Dendritic cell treated with granulocyte-macrophage colony-stimulating factor and Interleukin-4, amounts not matched to agents 40 ng/mL and 50 ng/mL, for 4 days (primary cell): ENCODE results near the gene LHFPL5.

ENCODE experiments used
- H3K27ac Mint-ChIP-seq: one replicate; pipeline ENCODE4 v1.8.0; 2022; ENCODE audit warnings: mild to moderate bottlenecking, mixed read lengths
- H3K27me3 Mint-ChIP-seq: one replicate; pipeline ENCODE4 v1.8.0; 2022; ENCODE audit warnings: mild to moderate bottlenecking, mixed read lengths
- H3K36me3 Mint-ChIP-seq: one replicate; pipeline ENCODE4 v1.8.0; 2022; ENCODE audit warnings: low read depth, mixed read lengths
- H3K4me1 Mint-ChIP-seq: one replicate; pipeline ENCODE4 v1.8.0; 2022; ENCODE audit warnings: low read depth, mixed read lengths
- H3K4me3 Mint-ChIP-seq: one replicate; pipeline ENCODE4 v1.8.0; 2022; ENCODE audit warnings: mild to moderate bottlenecking, moderate library complexity, mixed read lengths
- H3K9me3 Mint-ChIP-seq: one replicate; pipeline ENCODE4 v1.8.0; 2022; ENCODE audit warnings: mixed read lengths
- intact Hi-C: fragments of 100-400 bp; cut with micrococcal nuclease; formaldehyde crosslinking; loops from one replicate; pipeline ENCODE4 v1.15.0; 2022

The LHFPL5 gene

GRCh38 chr6:35804996-35805736 is at the start of gene LHFPL5:
Gene LHFPL5 (plus strand): TSS chr6:35805352. CDS start chr6:35805671, 319 bp downstream.
- Mint-ChIP-seq H3K4me1 (no peaks in the 10 kb centered on the region), H3K27ac (no peak within 1 kb of the TSS), H3K27me3 (peaks cover 23% of the 10 kb centered on the region), H3K4me3 (peak within 1 kb of the TSS; percentile 4), H3K36me3 (no peaks in the 10 kb centered on the region), H3K9me3 (no peaks in the 10 kb centered on the region)
- intact Hi-C loops, result no loop called here

GRCh38 chr6:35757456-35758123 is 47.6 kb upstream of the LHFPL5 start:
- Mint-ChIP-seq H3K4me3 (no peak overlapping the region), H3K4me1 (peaks cover 7% of the 10 kb centered on the region), H3K27me3 (peaks cover 22% of the 10 kb centered on the region), H3K27ac (no peak overlapping the region), H3K9me3 (no peaks in the 10 kb centered on the region), H3K36me3 (no peaks in the 10 kb centered on the region)
- intact Hi-C loops, result no loop called here

GRCh38 chr6:35759426-35759825 is 45.7 kb upstream of the LHFPL5 start:
- H3K36me3 Mint-ChIP-seq, result no peaks in the 10 kb centered on the region
- no peaks in the 10 kb centered on the region for H3K9me3 Mint-ChIP-seq
- H3K27ac Mint-ChIP-seq, result no peak overlapping the region
- intact Hi-C loops, result no loop called here
- H3K4me3 Mint-ChIP-seq, result no peak overlapping the region
- H3K27me3 Mint-ChIP-seq, result peaks cover 40% of the 10 kb centered on the region
- H3K4me1 Mint-ChIP-seq, result peaks cover 15% of the 10 kb centered on the region

- H3K27ac Mint-ChIP-seq, result no peak overlapping the region
- no peaks in the 10 kb centered on the region for H3K36me3 Mint-ChIP-seq
- H3K4me1 Mint-ChIP-seq, result peaks cover 14% of the 10 kb centered on the region
- H3K4me3 Mint-ChIP-seq, result no peak overlapping the region
- peaks cover 49% of the 10 kb centered on the region for H3K27me3 Mint-ChIP-seq
- no peaks in the 10 kb centered on the region for H3K9me3 Mint-ChIP-seq
- intact Hi-C loops, result no loop called here
Measured at GRCh38 chr6:35765739-35766138, 39.4 kb upstream of the LHFPL5 start.

DNA sequence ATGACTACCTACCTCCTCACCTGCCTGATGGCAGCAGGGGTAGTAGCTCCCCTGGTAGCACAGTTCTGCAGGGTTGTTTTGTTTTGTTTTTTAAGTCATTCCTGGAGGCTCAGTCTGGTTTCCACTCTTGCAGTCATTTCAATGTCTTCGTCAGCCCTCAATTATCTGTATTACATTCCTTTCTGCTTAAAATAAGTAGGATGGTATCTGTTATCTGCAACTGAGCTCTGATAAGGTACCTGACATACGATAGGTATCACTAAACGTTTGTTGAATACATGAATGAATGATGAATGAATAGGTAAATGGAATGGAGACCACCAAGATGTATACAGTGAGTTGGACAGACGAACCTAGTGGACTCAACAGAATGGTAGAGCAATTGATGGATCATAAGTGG is 35.9 kb upstream of the LHFPL5 start:
- H3K4me1 Mint-ChIP-seq, result peaks cover 19% of the 10 kb centered on the region
- H3K27ac Mint-ChIP-seq, result no peak overlapping the region
- peaks cover 21% of the 10 kb centered on the region for H3K27me3 Mint-ChIP-seq
- H3K9me3 Mint-ChIP-seq, result no peaks in the 10 kb centered on the region
- intact Hi-C loops, result no loop called here
- no peak overlapping the region for H3K4me3 Mint-ChIP-seq
- no peaks in the 10 kb centered on the region for H3K36me3 Mint-ChIP-seq

- Mint-ChIP-seq H3K27me3 (peaks cover 12% of the 10 kb centered on the region), H3K27ac (no peak overlapping the region), H3K4me1 (peaks cover 21% of the 10 kb centered on the region), H3K4me3 (no peak overlapping the region), H3K9me3 (no peaks in the 10 kb centered on the region), H3K36me3 (no peaks in the 10 kb centered on the region)
- intact Hi-C loops, result no loop called here
Measured at GRCh38 chr6:35771343-35771627, 33.9 kb upstream of the LHFPL5 start.

GRCh38 chr6:35774116-35774794 is 30.9 kb upstream of the LHFPL5 start:
- Mint-ChIP-seq H3K27ac (no peak overlapping the region), H3K4me3 (no peak overlapping the region), H3K36me3 (no peaks in the 10 kb centered on the region), H3K4me1 (peaks cover 27% of the 10 kb centered on the region), H3K27me3 (peaks cover 20% of the 10 kb centered on the region), H3K9me3 (no peaks in the 10 kb centered on the region)
- intact Hi-C loops, result no loop called here

GRCh38 chr6:35775031-35775430 is 30.1 kb upstream of the LHFPL5 start:
- no peak overlapping the region for H3K27ac Mint-ChIP-seq
- intact Hi-C loops, result no loop called here
- H3K36me3 Mint-ChIP-seq, result no peaks in the 10 kb centered on the region
- no peak overlapping the region for H3K4me3 Mint-ChIP-seq
- H3K27me3 Mint-ChIP-seq, result peaks cover 22% of the 10 kb centered on the region
- H3K9me3 Mint-ChIP-seq, result no peaks in the 10 kb centered on the region
- H3K4me1 Mint-ChIP-seq, result peaks cover 27% of the 10 kb centered on the region

DNA sequence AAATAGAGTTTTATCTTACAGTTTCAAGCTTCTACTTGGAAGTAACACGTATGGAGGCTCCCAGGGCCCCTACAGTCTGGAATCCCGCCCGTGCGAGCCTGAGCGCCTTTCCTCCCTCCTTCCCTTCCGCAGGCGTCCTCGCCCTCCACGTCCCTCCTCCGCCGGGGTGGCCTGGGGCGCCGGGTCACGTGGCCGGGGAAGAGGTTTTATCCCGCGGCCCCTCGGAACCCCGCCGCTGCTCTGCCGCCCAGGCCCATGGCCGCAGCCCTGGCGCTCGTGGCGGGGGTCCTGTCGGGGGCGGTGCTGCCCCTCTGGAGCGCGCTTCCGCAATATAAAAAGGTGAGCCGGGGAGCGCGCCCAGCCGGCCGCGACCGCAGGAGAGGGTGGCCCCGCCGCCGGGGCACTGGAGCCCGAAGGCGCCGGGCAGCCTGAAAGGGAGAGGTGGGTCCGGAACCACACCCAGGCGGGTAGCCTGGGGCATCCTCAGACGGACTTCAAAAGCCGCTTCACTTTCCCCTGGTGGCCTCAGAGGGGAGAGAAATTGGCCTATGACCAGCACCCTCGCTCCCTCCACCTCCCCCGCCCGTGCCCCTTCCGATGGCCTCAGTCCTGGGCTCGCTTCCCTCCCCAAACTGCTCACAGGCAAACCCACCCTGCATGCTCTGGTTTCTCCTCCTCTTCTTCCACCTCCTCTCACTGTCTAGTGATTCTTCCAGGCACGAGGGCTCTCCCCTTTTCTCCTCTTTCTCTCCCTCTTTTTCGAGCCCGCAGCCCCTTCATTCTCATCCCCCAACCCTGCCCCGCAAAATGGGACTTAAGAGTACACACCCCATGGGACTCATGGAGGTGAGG is 28.6 kb upstream of the LHFPL5 start, which contains the start of gene CLPSL2:
CLPSL2 (plus strand) TSS at position 235 of the 852 bp plus-strand sequence; CDS start at position 256, 21 bp downstream.
- no peaks in the 10 kb centered on the region for H3K36me3 Mint-ChIP-seq
- H3K27me3 Mint-ChIP-seq, result peaks cover 24% of the 10 kb centered on the region
- no peak within 1 kb of the TSS for H3K27ac Mint-ChIP-seq

DNA sequence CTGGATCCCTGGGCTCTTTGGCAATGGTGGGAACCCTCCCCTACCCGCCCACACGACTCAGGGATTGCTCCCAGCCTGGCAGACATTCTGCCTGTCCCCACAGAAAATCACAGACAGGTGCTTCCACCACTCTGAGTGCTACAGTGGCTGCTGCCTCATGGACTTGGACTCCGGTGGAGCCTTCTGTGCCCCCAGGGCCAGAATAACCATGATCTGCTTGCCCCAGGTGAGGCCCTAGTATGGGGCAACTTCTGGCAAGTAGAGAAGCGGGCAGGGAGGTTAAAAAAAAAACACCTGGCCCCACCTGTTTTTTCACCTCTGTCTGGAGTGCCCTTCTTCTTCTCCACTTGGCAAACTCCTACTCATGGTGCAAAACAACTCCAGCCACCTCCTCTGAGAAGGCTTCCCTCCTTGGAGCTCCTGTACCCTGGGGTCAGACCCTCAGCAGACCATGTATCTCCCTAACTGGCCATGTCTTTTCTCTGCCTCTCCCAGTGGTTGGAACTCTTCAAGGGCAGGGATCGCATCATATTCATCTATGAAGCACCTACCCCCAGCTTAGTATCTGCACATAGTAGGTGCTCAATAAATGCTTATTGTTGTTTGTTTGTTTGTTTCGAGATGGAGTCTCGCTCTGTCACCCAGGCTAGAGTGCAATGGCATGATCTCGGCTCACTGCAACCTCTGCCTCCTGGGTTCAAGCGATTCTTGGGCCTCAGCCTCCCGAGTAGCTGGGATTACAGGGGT is 27.6 kb upstream of the LHFPL5 start:
- Mint-ChIP-seq H3K4me3 (no peak overlapping the region), H3K9me3 (no peaks in the 10 kb centered on the region), H3K36me3 (no peaks in the 10 kb centered on the region), H3K27me3 (peaks cover 28% of the 10 kb centered on the region), H3K27ac (no peak overlapping the region), H3K4me1 (peaks cover 12% of the 10 kb centered on the region)
- intact Hi-C loops, result no loop called here

More for the DNA sequence above, 28.6 kb upstream of the LHFPL5 start, which contains the start of gene CLPSL2:
- Mint-ChIP-seq H3K4me1 (peaks cover 16% of the 10 kb centered on the region), H3K4me3 (peak within 1 kb of the TSS; percentile 57), H3K9me3 (no peaks in the 10 kb centered on the region)
- intact Hi-C loops, result no loop called here

- H3K27ac Mint-ChIP-seq, result no peak overlapping the region
- no peak overlapping the region for H3K4me3 Mint-ChIP-seq
- H3K4me1 Mint-ChIP-seq, result peaks cover 12% of the 10 kb centered on the region
- H3K36me3 Mint-ChIP-seq, result no peaks in the 10 kb centered on the region
- intact Hi-C loops, result no loop called here
- H3K27me3 Mint-ChIP-seq, result peaks cover 28% of the 10 kb centered on the region
- H3K9me3 Mint-ChIP-seq, result no peaks in the 10 kb centered on the region
Measured at GRCh38 chr6:35778437-35778836, 26.7 kb upstream of the LHFPL5 start.

- H3K27ac Mint-ChIP-seq, result no peak within 1 kb of the TSS
- H3K9me3 Mint-ChIP-seq, result no peaks in the 10 kb centered on the region
- H3K36me3 Mint-ChIP-seq, result no peaks in the 10 kb centered on the region
- H3K4me1 Mint-ChIP-seq, result peaks cover 9% of the 10 kb centered on the region
- intact Hi-C loops, result no loop called here
- H3K4me3 Mint-ChIP-seq, result no peak within 1 kb of the TSS
- H3K27me3 Mint-ChIP-seq, result peaks cover 36% of the 10 kb centered on the region
Measured at GRCh38 chr6:35780719-35781118, 24.4 kb upstream of the LHFPL5 start, which contains the start of gene CLPSL1. Gene CLPSL1 (plus strand): TSS chr6:35781019. CDS start chr6:35781111, 92 bp downstream.

DNA sequence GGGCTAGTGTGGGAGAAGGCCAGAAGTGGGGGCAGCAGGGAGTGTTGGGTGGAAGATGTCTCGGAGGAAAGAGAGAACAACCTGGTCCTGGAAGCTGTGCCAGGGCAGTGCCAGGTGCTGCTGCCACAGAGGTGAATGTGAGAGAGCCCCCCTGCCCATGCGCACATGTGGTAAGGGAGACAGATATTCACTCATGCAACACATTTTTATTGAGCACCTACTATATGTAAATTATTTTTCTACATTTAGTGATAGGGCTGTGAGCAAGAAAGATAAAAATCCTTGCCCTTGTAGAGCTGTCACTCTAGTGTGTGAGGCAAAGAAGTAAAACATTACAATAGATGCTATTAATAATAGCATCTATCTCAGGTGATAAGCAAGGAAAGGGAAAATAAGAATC is 23.9 kb upstream of the LHFPL5 start:
- peaks cover 6% of the 10 kb centered on the region for H3K4me1 Mint-ChIP-seq
- no peaks in the 10 kb centered on the region for H3K36me3 Mint-ChIP-seq
- no peaks in the 10 kb centered on the region for H3K9me3 Mint-ChIP-seq
- peaks cover 37% of the 10 kb centered on the region for H3K27me3 Mint-ChIP-seq
- H3K27ac Mint-ChIP-seq, result no peak overlapping the region
- intact Hi-C loops, result no loop called here
- no peak overlapping the region for H3K4me3 Mint-ChIP-seq
